Measurements from ENCODE around the gene NTM.

DNA sequence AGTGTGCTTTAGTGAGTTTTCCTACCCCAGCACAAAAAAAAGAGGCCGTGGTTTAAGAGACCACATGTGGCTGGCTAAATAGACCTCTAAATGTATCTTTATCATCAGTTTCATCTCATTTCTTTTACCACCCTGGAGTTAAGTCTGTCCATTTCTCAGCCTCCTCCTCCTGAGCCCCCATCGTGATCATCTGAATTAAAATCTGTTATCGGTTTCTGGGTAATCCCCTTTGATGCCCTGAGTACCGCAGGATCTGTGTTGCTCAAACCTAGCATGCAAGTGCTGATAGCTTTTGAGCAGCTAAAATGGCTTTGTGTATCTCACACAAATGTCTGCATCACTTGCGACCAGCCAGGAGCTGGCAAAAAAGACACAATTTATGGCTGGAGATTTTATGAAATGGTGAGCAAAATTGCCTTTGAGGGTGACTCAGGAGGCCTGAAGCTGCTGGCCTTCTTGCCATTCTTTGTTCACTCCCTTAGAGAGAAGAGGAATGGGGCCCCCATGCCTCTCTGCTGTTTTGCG is 236.5 kb downstream of the NTM start:
- TF ChIP-seq ELF4 (IDR thresholded peaks at IDR 0.05): no peak
- no peak for TF ChIP-seq FOXM1 (IDR thresholded peaks at IDR 0.05; ENCODE audit: borderline replicate concordance)
- TF ChIP-seq FOXA1 (IDR thresholded peaks at IDR 0.05): no peak
- TF ChIP-seq CTBP1 (IDR thresholded peaks at IDR 0.05; ENCODE audit: borderline replicate concordance): no peak
- no peak for TF ChIP-seq ZNF384 (IDR thresholded peaks at IDR 0.05)
- TF ChIP-seq SP1 (IDR thresholded peaks at IDR 0.05): no peak
- TF ChIP-seq SUZ12 (IDR thresholded peaks at IDR 0.05): no peak
- no peak for TF ChIP-seq FOXK2 (IDR thresholded peaks at IDR 0.05)
- no peak for TF ChIP-seq ARNT (IDR thresholded peaks at IDR 0.05)
- no peak for TF ChIP-seq TARDBP (IDR thresholded peaks at IDR 0.05)
